ENCODE results near the gene USP3. TPM values are rescaled to one million over a fixed set of nuclear protein-coding genes. Genes with fewer than 3 reads are reported as not detected.
"Not testable (repeated sequence)": the region's sequence is repeated elsewhere in the genome, so short reads cannot be mapped to it uniquely, and the experiment has no call there.

USP3 gene
- total RNA-seq, 4 donors from 2014 or later = 40.1 to 46.5 (median 41.3) TPM

DNA sequence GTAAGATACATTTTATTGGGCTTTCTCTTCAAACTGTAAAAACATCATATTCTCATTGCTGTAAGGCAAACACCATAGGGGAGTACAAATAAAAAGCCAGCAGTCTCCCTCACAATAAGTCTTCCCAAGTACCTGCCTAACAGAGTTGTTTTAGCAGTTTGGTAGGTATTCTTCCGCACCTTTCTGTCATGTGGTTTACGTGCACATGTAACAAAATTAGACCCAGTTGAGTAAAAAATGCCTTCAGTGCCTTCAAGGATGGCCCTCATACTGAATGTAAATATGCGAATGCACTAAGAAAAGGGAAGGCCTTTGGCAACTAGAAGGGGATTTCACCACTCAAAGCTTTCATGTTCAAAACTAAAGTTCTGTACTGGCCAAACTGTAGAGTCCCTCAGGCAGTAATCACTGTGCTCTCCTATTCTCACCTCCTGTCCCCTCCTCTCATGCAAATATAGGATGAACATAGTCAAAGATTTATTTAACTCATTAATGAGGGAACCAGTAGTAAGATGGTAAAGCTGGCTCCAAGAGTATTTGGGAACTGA, 26.4 kb downstream of the USP3 start:
- Histone ChIP-seq H3K27ac (replicated peaks in 1 of 4) (no peak overlapping the region), H3K4me3 (no peak overlapping the region), H3K4me1 (peaks cover 4 to 55% (median 39%) of the 10 kb centered on the region in 4 donors), H3K36me3 (no peaks in the 10 kb centered on the region), H3K9me3 (no peaks in the 10 kb centered on the region), H3K27me3 (no peaks in the 10 kb centered on the region)
- intact Hi-C loops (cut with DNase I) = no loop called here
- no peak for DNase-seq (ENCODE audit: extremely low spot score)
- TF ChIP-seq EP300 (IDR thresholded peaks at IDR 0.05) (no peak), POLR2A (IDR thresholded peaks at IDR 0.05; ENCODE audit: low read depth) (no peak), POLR2AphosphoS5 (IDR thresholded peaks at IDR 0.05) (no peak)
- TF ChIP-seq, protein P1, sequence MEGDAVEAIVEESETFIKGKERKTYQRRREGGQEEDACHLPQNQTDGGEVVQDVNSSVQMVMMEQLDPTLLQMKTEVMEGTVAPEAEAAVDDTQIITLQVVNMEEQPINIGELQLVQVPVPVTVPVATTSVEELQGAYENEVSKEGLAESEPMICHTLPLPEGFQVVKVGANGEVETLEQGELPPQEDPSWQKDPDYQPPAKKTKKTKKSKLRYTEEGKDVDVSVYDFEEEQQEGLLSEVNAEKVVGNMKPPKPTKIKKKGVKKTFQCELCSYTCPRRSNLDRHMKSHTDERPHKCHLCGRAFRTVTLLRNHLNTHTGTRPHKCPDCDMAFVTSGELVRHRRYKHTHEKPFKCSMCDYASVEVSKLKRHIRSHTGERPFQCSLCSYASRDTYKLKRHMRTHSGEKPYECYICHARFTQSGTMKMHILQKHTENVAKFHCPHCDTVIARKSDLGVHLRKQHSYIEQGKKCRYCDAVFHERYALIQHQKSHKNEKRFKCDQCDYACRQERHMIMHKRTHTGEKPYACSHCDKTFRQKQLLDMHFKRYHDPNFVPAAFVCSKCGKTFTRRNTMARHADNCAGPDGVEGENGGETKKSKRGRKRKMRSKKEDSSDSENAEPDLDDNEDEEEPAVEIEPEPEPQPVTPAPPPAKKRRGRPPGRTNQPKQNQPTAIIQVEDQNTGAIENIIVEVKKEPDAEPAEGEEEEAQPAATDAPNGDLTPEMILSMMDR (IDR thresholded peaks at IDR 0.05) = no peak
- 97% methylated on average over 3 of the region's 3 CpGs for WGBS

DNA sequence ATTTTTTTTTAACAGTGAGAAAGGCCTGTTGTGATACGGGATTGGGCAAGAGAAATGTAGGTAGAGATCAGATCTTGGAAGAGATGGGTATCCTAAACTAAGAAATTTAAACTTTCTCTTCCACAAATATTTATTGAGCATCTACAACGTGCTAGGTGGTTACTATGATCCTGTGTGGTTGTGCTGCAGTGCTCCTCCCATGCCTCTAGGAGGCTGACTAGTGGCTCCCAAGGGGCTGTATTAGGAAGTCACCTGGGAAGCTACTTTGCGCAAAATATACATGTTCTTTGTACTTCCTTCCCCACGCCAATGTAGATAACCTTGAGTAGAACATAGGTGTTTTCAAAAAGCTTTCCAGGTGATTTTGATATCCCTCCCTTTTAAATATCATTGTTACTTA, 27.2 kb downstream of the USP3 start:
- H3K4me1 ChIP-seq = peaks cover 4 to 51% (median 38%) of the 10 kb centered on the region in 4 donors
- intact Hi-C loops (cut with DNase I) = no loop called here
- no peaks in the 10 kb centered on the region for H3K9me3 ChIP-seq
- 94% methylated on average over 4 of the region's 4 CpGs for WGBS
- no peak for DNase-seq (ENCODE audit: extremely low spot score)
- no peak overlapping the region for H3K4me3 ChIP-seq
- H3K36me3 ChIP-seq = no peaks in the 10 kb centered on the region
- TF ChIP-seq, protein P1 (IDR thresholded peaks at IDR 0.05) = peak in 1 of 3 experiments; percentile 7
- no peak for TF ChIP-seq EP300 (IDR thresholded peaks at IDR 0.05)
- H3K27me3 ChIP-seq = no peaks in the 10 kb centered on the region
- H3K27ac ChIP-seq (replicated peaks in 1 of 4) = no peak overlapping the region

DNA sequence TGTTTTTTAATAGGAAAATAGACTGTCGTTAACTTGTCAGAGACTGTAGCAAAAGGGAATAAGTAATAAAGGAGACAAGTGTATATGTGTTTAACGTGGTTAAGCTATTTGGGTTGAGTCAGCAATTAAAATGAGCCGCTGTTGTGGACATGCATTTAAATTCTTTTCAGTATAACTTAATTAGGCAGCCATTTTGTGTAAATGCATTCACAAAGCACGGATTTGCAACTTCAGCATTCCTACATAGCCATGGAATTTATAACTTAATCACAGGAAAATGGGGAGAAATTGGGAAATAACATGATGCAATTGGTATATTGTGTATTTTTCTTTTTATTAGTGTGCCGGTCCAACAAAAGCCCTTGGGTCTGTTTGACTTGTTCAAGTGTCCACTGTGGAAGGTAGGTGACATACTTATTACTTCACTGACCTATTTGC, 27.9 kb downstream of the USP3 start:
- TF ChIP-seq POLR2A (IDR thresholded peaks at IDR 0.05; ENCODE audit: low read depth) = no peak
- TF ChIP-seq, protein P1 (IDR thresholded peaks at IDR 0.05) = no peak
- no peak for TF ChIP-seq EP300 (IDR thresholded peaks at IDR 0.05)
- no peak for TF ChIP-seq POLR2AphosphoS5 (IDR thresholded peaks at IDR 0.05)
- Histone ChIP-seq H3K9me3 (no peaks in the 10 kb centered on the region), H3K36me3 (peaks cover 0 to 5% (median under 1%) of the 10 kb centered on the region in 4 donors), H3K4me1 (peaks cover 4 to 43% (median 33%) of the 10 kb centered on the region in 4 donors), H3K4me3 (no peak overlapping the region), H3K27ac (replicated peaks in 1 of 4) (no peak overlapping the region), H3K27me3 (no peaks in the 10 kb centered on the region)
- no peak for DNase-seq (ENCODE audit: extremely low spot score)
- intact Hi-C loops (cut with DNase I) = no loop called here
- 82% methylated on average over 5 of the region's 5 CpGs for WGBS

DNA sequence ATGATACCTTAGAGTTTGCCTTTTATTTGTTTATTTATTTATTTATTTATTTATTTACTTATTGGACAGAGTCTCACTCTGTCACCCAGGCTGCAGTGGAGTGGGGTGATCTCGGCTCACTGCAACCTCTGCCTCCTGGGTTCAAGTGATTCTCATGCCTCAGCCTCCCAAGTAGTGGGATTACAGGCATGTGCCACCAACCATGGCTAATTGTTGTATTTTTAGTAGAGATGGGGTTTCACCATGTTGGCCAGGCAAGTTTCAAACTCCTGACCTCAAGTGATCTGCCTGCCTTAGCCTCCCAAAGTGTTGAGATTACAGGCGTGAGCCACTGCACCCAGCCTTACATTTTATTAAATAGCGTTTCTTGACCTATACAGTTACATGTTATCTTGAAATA, 30.5 kb downstream of the USP3 start:
- H3K27me3 ChIP-seq; H3K9me3 ChIP-seq; H3K27ac ChIP-seq (replicated peaks in 1 of 4); DNase-seq (ENCODE audit: extremely low spot score); H3K4me3 ChIP-seq; intact Hi-C loops (cut with DNase I): not testable (repeated sequence)
- Histone ChIP-seq H3K4me1 (peaks cover 4 to 32% (median 22%) of the 10 kb centered on the region in 4 donors), H3K36me3 (peaks cover 0 to 26% (median 6%) of the 10 kb centered on the region in 4 donors)
- 88% methylated on average over 3 of the region's 3 CpGs for WGBS

DNA sequence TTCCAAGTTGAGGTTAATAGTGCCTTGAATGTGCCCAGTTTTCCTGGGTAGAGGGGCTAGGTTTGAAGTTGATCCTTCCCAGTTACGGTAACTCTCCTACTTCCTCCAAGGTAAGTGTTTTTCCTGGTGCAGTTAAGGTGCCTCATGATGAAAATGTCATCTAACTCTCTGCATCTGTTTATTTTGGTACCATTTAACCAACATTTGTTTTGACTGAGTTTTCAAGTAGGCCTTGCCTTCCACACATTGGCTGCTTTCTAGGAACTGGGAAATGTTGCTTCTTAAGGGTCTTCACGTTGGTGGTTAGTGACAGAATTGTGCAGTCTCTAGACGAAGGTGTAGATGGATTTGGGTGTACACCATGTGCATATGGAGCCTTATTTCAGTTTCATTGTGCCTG, 31.3 kb downstream of the USP3 start:
- peaks cover 4 to 28% (median 22%) of the 10 kb centered on the region in 4 donors for H3K4me1 ChIP-seq
- no peak for DNase-seq (ENCODE audit: extremely low spot score)
- intact Hi-C loops (cut with DNase I) = no loop called here
- peaks cover 0 to 26% (median 6%) of the 10 kb centered on the region in 4 donors for H3K36me3 ChIP-seq
- TF ChIP-seq POLR2A (IDR thresholded peaks at IDR 0.05; ENCODE audit: low read depth) (no peak), POLR2AphosphoS5 (IDR thresholded peaks at IDR 0.05) (no peak), EP300 (IDR thresholded peaks at IDR 0.05) (no peak)
- TF ChIP-seq, protein P1 (IDR thresholded peaks at IDR 0.05) = no peak
- H3K4me3 ChIP-seq = no peak overlapping the region
- no peak overlapping the region for H3K27ac ChIP-seq (replicated peaks in 1 of 4)
- H3K9me3 ChIP-seq = no peaks in the 10 kb centered on the region
- WGBS = 96% methylated on average over 3 of the region's 3 CpGs
- H3K27me3 ChIP-seq = no peaks in the 10 kb centered on the region

Measured in esophagus muscularis mucosa (tissue), 4 donors.